HFFc6 (cell line): ENCODE measurements around the gene MAP2K5. TPM values are rescaled to one million over a fixed set of nuclear protein-coding genes. Genes with fewer than 3 reads are reported as not detected.

Source experiments
- DNase-seq: peaks from one replicate; pipeline ENCODE4 v3.0.0-alpha.2; 2018
- H3K27ac Mint-ChIP-seq: 2 replicates; pipeline ENCODE4 v1.8.0; 2020; ENCODE audit warnings: mild to moderate bottlenecking, mixed read lengths
- H3K27me3 Mint-ChIP-seq: 2 replicates; pipeline ENCODE4 v1.8.0; 2021; ENCODE audit warnings: mild to moderate bottlenecking, moderate library complexity, mixed read lengths; ENCODE audit not compliant: insufficient read depth
- H3K36me3 Mint-ChIP-seq: 2 replicates; pipeline ENCODE4 v1.8.0; 2021; ENCODE audit warnings: low read depth, mixed read lengths
- H3K4me1 Mint-ChIP-seq: 2 replicates; pipeline ENCODE4 v1.8.0; 2020; ENCODE audit warnings: low read depth, mixed read lengths
- H3K4me3 Mint-ChIP-seq: 2 replicates; pipeline ENCODE4 v1.8.0; 2020; ENCODE audit warnings: mild to moderate bottlenecking, moderate library complexity, mixed read lengths
- H3K9me3 Mint-ChIP-seq: 2 replicates; pipeline ENCODE4 v1.8.0; 2020; ENCODE audit warnings: mild to moderate bottlenecking, mixed read lengths
- CTCF ChIP-seq: fragments of 200-600 bp; sonication (generic); IDR thresholded peaks from 2 replicates; pipeline ENCODE4 v1.5.0; 2021; ENCODE audit warnings: antibody characterized with exemption, mild to moderate bottlenecking
- total RNA-seq, 6 experiments: library from RNA; stranded (reverse); fragmentation: NEBNext Ultra II Directional; extraction: Animal tissue kit (Norgen Biotek cat#: 25700); gene quantifications; 2 replicates in 1 of 6; 3 replicates in 5 of 6; pipeline ENCODE4 v1.2.3, GENCODE V29; 2021

The MAP2K5 gene
- total RNA-seq, 6 experiments from 2014 or later: 10.2 to 14.3 (median 13.3) TPM

DNA sequence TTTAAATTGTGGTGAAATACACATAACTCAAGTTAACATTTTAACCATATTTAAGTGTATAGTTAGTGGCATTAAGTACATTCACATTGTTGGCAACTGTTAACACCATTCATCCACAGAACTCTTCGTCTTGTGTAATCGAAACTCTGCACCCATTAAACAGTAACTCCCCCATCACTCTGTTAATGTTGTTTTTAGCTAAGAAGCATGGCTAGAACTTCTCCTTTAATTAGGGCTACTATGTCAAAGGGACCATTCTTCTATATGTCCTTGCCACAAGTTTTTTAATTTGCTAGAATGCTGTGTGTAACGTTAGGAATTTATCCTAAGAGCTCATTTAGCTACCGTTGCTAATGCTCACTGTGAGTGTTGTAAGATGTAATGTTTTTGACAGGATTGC, 60.6 kb downstream of the MAP2K5 start:
- peaks cover 12% of the 10 kb centered on the region for H3K36me3 Mint-ChIP-seq
- H3K27ac Mint-ChIP-seq: no peak overlapping the region
- no peaks in the 10 kb centered on the region for H3K9me3 Mint-ChIP-seq
- no peak for TF ChIP-seq CTCF
- H3K4me1 Mint-ChIP-seq: peaks cover 20% of the 10 kb centered on the region
- H3K27me3 Mint-ChIP-seq: no peaks in the 10 kb centered on the region
- no peak for DNase-seq
- no peak overlapping the region for H3K4me3 Mint-ChIP-seq

DNA sequence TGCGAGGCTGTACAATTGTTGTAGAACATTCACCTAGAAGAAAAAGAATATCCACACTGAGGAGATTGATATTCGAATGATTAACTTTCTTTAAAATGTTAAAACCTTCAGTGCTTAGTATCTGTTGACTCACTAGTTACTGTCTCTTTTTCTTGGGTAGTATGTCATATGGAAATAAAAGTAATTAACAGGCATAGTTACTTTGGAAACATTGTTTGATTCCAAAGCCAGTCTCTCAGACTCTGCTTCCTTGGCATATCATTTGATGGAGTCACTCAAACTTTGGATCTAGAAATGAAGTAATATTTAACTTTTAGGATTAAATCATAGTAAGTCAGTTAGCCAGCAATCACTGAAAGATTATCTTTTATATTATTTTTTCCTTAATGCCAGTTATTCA, 63.4 kb downstream of the MAP2K5 start:
- Mint-ChIP-seq H3K36me3 (peaks cover 6% of the 10 kb centered on the region; the same call in 1 of the 2 replicates), H3K27me3 (no peaks in the 10 kb centered on the region), H3K9me3 (no peaks in the 10 kb centered on the region), H3K4me3 (no peak overlapping the region), H3K4me1 (peaks cover 10% of the 10 kb centered on the region), H3K27ac (no peak overlapping the region)
- DNase-seq: no peak
- TF ChIP-seq CTCF: no peak

- no peak for TF ChIP-seq CTCF
Observed at GRCh38 chr15:67606742-67607141, 64.2 kb downstream of the MAP2K5 start.

DNA sequence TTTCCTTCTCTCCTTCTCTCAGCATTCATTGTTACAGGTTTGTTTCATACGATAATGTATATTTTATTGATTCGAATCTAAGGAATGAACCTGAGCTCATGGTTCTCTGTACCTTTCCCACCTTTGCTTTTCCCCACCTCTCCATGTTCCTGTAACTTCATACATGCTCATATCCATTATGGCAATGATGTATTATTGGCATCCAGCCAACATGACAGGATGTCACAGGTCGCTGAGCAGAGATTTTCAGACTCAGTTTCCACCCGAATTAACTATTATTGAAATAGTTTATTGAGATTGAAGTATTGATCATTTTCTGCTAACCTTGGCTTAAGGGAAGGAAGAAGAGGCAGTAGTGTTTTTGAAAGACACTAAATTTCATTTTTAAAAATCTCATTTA, 64.8 kb downstream of the MAP2K5 start:
- Mint-ChIP-seq H3K27me3 (no peaks in the 10 kb centered on the region), H3K36me3 (peaks cover 6% of the 10 kb centered on the region; the same call in 1 of the 2 replicates), H3K4me3 (no peak overlapping the region), H3K27ac (no peak overlapping the region), H3K9me3 (no peaks in the 10 kb centered on the region), H3K4me1 (no peaks in the 10 kb centered on the region; the same call in 1 of the 2 replicates)
- TF ChIP-seq CTCF: no peak
- no peak for DNase-seq

More at GRCh38 chr15:67606742-67607141, 64.2 kb downstream of the MAP2K5 start:
- Mint-ChIP-seq H3K4me3 (no peak overlapping the region), H3K27ac (no peak overlapping the region), H3K27me3 (no peaks in the 10 kb centered on the region), H3K9me3 (no peaks in the 10 kb centered on the region), H3K36me3 (peaks cover 6% of the 10 kb centered on the region; the same call in 1 of the 2 replicates), H3K4me1 (peaks cover 2% of the 10 kb centered on the region)
- DNase-seq: no peak

- Mint-ChIP-seq H3K4me1 (no peaks in the 10 kb centered on the region; the same call in 1 of the 2 replicates), H3K9me3 (no peaks in the 10 kb centered on the region)
- TF ChIP-seq CTCF: no peak
Observed at GRCh38 chr15:67607959-67608637, 65.6 kb downstream of the MAP2K5 start.

More at GRCh38 chr15:67607959-67608637, 65.6 kb downstream of the MAP2K5 start:
- Mint-ChIP-seq H3K4me3 (no peak overlapping the region), H3K27ac (no peak overlapping the region), H3K36me3 (peaks cover 6% of the 10 kb centered on the region; the same call in 1 of the 2 replicates), H3K27me3 (no peaks in the 10 kb centered on the region)
- DNase-seq: no peak
